HG02759 (cell line): Measurements from ENCODE around the gene CEACAM7.
"Not testable (repeated sequence)": the region's sequence is repeated elsewhere in the genome, so short reads cannot be mapped to it uniquely, and the experiment has no call there.

Experiments
- ATAC-seq: cut with Tn5 transposase; IDR thresholded peaks from one replicate; pipeline ENCODE4 v1.9.1; 2021; ENCODE audit warnings: mild to moderate bottlenecking, moderate library complexity; ENCODE audit not compliant: unreplicated experiment

The CEACAM7 gene

DNA sequence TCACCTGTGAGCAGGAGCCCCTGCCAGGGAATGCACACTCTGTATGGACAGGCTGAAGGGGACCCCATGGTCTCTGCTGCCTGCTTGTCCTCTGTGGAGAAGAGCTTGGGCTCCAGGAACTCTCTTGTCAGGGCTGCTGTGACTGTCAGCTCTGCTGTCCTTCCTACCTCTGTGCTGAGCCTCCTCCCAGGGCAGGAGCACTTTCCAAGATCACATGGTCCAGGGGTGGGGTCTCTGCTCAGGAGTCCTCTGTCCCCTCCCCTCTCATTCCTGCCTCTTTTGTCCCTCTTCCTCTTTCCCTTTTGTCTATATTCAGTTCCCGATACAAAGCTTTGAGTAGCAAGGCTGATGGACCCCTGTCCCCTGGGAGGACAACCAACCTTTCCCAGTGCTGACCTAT is at the start of gene CEACAM7:
TSS of gene CEACAM7 (minus strand) at position 173 of the 400 bp plus-strand sequence. CDS start at position 68, 105 bp downstream.
- no peak for ATAC-seq

DNA sequence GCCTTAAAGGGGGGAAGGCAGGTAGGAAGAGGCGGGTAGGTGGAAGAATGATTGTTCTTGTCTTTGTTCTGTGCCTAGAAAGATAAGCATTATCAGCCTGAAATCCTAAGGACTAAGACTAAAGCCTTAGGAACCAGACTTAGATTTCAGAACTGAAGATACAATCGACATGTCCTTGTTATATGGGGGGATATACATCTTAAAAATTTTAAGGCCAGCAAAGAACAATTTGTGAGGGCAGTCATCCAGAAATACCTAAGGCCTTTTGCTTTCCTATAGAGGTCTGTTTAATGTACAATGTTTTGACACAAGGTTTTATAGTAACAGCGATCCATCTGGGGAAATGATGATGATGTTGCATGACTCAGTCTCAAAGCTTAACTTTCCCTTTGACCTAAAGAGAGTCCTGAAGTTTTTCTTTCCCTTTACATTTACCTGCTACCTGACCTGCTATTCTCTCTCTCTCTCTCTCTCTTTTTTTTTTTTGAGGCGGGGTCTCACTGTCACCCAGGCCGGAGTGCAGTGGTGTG is 47.1 kb upstream of the CEACAM7 start:
- ATAC-seq = no peak

GRCh38 chr19:41734585-41734984 is 46.5 kb upstream of the CEACAM7 start:
- ATAC-seq = no peak

DNA sequence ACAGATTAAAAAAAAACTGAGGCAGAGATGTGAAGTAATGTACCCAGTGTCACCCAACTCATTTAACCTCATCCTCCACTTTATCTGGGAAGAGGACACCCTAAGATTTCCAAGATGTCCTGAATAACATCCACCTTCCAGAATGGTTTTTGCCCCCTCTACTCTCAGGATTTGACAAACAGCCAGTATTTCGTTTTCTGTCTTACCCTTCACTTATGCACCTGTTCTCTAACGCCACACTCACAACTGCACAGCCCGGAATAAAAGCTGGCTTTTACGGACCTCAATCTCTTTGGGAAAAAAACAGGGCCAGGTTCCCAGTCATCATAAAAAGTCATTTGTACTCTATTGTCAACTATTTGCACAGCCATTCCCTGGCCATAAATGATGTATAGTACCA is 46.1 kb upstream of the CEACAM7 start:
- ATAC-seq = no peak

GRCh38 chr19:41726493-41726892 is 38.4 kb upstream of the CEACAM7 start:
- ATAC-seq = no peak

GRCh38 chr19:41720103-41720502 is 32.0 kb upstream of the CEACAM7 start:
- no peak for ATAC-seq

DNA sequence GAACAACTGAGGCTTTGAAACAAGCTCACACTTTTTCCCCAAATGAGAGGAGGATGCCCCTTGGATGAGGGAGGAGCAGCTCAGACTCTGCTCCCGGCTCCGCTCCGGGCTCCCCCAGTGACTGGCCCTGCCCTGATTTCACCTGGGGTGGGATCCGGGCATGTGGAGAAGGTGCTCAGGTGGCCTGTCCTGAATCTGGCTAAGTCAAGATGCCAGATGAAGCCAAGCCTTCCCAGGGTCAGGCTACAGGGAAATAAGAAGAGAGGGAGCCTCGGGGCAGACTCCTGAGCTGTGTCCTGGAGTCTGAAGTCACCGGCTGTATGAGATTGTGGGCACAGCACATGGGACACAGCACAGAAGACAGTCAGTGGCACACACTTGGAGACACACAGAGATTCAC is 30.7 kb upstream of the CEACAM7 start:
- no peak for ATAC-seq

GRCh38 chr19:41714598-41714997 is 26.5 kb upstream of the CEACAM7 start:
- ATAC-seq = no peak

GRCh38 chr19:41711376-41712261 is 23.5 kb upstream of the CEACAM7 start:
- ATAC-seq = no peak

- no peak for ATAC-seq
These were observed 22.0 kb upstream of the CEACAM7 start for GRCh38 chr19:41709951-41710645.

- not testable (repeated sequence) for ATAC-seq
These were observed 21.4 kb upstream of the CEACAM7 start for GRCh38 chr19:41709516-41709915.

DNA sequence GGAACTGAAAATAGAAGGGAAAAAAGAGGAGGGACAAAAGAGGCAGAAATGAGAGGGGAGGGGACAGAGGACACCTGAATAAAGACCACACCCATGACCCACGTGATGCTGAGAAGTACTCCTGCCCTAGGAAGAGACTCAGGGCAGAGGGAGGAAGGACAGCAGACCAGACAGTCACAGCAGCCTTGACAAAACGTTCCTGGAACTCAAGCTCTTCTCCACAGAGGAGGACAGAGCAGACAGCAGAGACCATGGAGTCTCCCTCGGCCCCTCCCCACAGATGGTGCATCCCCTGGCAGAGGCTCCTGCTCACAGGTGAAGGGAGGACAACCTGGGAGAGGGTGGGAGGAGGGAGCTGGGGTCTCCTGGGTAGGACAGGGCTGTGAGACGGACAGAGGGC is 20.4 kb upstream of the CEACAM7 start, which contains the start of gene CEACAM5:
TSS of gene CEACAM5 (plus strand) at position 146 of the 400 bp plus-strand sequence. CDS start at position 252, 106 bp downstream.
- ATAC-seq = no peak

GRCh38 chr19:41707871-41708371 is 19.9 kb upstream of the CEACAM7 start:
- ATAC-seq = no peak

DNA sequence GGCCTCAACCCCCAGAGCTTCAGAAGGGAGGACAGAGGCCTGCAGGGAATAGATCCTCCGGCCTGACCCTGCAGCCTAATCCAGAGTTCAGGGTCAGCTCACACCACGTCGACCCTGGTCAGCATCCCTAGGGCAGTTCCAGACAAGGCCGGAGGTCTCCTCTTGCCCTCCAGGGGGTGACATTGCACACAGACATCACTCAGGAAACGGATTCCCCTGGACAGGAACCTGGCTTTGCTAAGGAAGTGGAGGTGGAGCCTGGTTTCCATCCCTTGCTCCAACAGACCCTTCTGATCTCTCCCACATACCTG is 19.4 kb upstream of the CEACAM7 start:
- no peak for ATAC-seq

- ATAC-seq = peak; percentile 69
These were observed 18.9 kb upstream of the CEACAM7 start for GRCh38 chr19:41706741-41707501.

DNA sequence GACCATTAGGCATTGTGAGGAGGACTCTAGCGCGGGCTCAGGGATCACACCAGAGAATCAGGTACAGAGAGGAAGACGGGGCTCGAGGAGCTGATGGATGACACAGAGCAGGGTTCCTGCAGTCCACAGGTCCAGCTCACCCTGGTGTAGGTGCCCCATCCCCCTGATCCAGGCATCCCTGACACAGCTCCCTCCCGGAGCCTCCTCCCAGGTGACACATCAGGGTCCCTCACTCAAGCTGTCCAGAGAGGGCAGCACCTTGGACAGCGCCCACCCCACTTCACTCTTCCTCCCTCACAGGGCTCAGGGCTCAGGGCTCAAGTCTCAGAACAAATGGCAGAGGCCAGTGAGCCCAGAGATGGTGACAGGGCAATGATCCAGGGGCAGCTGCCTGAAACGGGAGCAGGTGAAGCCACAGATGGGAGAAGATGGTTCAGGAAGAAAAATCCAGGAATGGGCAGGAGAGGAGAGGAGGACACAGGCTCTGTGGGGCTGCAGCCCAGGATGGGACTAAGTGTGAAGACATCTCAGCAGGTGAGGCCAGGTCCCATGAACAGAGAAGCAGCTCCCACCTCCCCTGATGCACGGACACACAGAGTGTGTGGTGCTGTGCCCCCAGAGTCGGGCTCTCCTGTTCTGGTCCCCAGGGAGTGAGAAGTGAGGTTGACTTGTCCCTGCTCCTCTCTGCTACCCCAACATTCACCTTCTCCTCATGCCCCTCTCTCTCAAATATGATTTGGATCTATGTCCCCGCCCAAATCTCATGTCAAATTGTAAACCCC is 17.5 kb upstream of the CEACAM7 start:
- no peak for ATAC-seq

DNA sequence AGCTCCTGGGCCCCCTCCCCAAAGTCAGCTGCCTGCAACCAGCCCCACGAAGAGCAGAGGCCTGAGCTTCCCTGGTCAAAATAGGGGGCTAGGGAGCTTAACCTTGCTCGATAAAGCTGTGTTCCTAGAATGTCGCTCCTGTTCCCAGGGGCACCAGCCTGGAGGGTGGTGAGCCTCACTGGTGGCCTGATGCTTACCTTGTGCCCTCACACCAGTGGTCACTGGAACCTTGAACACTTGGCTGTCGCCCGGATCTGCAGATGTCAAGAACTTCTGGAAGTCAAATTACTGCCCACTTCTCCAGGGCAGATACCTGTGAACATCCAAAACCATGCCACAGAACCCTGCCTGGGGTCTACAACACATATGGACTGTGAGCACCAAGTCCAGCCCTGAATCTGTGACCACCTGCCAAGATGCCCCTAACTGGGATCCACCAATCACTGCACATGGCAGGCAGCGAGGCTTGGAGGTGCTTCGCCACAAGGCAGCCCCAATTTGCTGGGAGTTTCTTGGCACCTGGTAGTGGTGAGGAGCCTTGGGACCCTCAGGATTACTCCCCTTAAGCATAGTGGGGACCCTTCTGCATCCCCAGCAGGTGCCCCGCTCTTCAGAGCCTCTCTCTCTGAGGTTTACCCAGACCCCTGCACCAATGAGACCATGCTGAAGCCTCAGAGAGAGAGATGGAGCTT is 15.7 kb upstream of the CEACAM7 start:
- ATAC-seq = no peak

- ATAC-seq = no peak
These were observed 14.1 kb upstream of the CEACAM7 start for GRCh38 chr19:41702171-41702651.

DNA sequence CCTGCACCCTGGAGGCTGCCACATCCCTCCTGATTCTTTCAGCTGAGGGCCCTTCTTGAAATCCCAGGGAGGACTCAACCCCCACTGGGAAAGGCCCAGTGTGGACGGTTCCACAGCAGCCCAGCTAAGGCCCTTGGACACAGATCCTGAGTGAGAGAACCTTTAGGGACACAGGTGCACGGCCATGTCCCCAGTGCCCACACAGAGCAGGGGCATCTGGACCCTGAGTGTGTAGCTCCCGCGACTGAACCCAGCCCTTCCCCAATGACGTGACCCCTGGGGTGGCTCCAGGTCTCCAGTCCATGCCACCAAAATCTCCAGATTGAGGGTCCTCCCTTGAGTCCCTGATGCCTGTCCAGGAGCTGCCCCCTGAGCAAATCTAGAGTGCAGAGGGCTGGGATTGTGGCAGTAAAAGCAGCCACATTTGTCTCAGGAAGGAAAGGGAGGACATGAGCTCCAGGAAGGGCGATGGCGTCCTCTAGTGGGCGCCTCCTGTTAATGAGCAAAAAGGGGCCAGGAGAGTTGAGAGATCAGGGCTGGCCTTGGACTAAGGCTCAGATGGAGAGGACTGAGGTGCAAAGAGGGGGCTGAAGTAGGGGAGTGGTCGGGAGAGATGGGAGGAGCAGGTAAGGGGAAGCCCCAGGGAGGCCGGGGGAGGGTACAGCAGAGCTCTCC is 13.5 kb upstream of the CEACAM7 start:
- ATAC-seq = no peak
